ENCODE results near the gene MMAB.

MMAB gene

DNA sequence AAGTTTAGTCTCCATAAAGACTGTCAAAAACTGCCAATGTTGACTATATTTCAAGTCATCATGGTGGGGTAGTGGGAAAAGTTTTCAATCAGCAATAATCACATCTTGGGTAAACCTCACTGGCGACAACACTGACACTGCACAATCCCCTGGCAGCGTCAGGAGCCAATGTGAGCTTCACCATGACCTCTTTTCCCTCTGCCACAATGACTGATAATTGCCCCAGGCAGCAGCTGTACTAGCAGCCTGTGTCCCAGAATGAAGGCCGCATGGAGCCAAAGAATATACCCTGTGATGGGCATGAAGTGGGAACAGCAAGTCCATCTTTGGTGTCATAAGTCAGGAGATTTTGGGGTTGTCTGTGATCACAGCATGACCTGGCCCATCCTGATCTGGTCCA lies 5.3 kb downstream of the MMAB start:
- H3K4me3 ChIP-seq (replicated peaks; ENCODE audit: low read depth, low read length) = no peak overlapping the region
- no peaks in the 10 kb centered on the region for H3K27me3 ChIP-seq (replicated peaks; ENCODE audit: control insufficient read depth, insufficient read depth, low read length)
- no peak for DNase-seq (ENCODE audit: extremely low read depth, insufficient read length)
- peaks cover 22% of the 10 kb centered on the region for H3K36me3 ChIP-seq (ENCODE audit: control insufficient read depth, insufficient read depth, low read length)
- TF ChIP-seq, protein P1, sequence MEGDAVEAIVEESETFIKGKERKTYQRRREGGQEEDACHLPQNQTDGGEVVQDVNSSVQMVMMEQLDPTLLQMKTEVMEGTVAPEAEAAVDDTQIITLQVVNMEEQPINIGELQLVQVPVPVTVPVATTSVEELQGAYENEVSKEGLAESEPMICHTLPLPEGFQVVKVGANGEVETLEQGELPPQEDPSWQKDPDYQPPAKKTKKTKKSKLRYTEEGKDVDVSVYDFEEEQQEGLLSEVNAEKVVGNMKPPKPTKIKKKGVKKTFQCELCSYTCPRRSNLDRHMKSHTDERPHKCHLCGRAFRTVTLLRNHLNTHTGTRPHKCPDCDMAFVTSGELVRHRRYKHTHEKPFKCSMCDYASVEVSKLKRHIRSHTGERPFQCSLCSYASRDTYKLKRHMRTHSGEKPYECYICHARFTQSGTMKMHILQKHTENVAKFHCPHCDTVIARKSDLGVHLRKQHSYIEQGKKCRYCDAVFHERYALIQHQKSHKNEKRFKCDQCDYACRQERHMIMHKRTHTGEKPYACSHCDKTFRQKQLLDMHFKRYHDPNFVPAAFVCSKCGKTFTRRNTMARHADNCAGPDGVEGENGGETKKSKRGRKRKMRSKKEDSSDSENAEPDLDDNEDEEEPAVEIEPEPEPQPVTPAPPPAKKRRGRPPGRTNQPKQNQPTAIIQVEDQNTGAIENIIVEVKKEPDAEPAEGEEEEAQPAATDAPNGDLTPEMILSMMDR (IDR thresholded peaks at IDR 0.05; ENCODE audit: insufficient read depth, low read length, poor library complexity, severe bottlenecking) = no peak

DNA sequence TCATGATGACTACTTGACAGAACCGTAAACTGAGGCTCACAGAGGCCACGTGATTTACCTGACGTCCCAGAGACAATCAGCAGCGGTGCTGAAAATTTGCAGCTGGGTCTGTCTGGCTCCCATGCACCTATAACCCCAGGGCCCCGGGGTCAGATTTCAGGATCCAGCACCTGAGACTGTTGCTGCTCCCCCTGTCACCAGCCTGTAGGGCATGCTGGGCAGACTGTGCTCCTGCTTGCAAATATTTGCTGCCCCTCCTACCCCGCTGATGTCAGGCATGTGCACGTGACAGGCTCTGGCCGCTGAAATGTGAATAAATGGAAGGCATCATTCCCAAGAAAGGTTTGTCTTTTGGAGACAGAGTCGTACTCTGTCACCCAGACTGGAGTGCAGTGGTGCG lies 6.0 kb downstream of the MMAB start:
- peaks cover 26% of the 10 kb centered on the region for H3K36me3 ChIP-seq (ENCODE audit: control insufficient read depth, insufficient read depth, low read length)
- no peaks in the 10 kb centered on the region for H3K27me3 ChIP-seq (replicated peaks; ENCODE audit: control insufficient read depth, insufficient read depth, low read length)
- no peak overlapping the region for H3K4me3 ChIP-seq (replicated peaks; ENCODE audit: low read depth, low read length)
- TF ChIP-seq, protein P1 (IDR thresholded peaks at IDR 0.05; ENCODE audit: insufficient read depth, low read length, poor library complexity, severe bottlenecking) = no peak
- no peak for DNase-seq (ENCODE audit: extremely low read depth, insufficient read length)

DNA sequence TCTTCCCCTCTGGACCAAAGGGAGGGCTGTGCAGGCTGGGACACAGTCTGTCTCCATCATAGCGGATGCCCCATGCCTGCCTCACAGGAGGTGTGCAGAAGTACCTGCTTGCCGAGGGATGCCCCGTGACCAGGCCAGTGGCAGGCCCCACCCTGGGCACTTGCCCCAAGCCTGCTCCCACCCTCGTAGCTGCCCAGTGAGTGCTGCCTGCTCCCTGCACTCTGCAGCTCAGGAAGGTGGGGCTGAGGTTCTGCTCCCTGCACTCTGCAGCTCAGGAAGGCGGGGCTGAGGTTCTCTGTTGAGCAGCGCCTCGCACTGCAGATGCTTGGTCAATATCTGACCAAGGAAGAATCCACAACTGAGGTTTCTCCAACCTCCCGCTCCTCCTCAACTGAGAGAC lies 6.9 kb downstream of the MMAB start:
- DNase-seq (ENCODE audit: extremely low read depth, insufficient read length) = no peak
- TF ChIP-seq, protein P1 (IDR thresholded peaks at IDR 0.05; ENCODE audit: insufficient read depth, low read length, poor library complexity, severe bottlenecking) = no peak
- no peaks in the 10 kb centered on the region for H3K27me3 ChIP-seq (replicated peaks; ENCODE audit: control insufficient read depth, insufficient read depth, low read length)
- peaks cover 32% of the 10 kb centered on the region for H3K36me3 ChIP-seq (ENCODE audit: control insufficient read depth, insufficient read depth, low read length)
- H3K4me3 ChIP-seq (replicated peaks; ENCODE audit: low read depth, low read length) = no peak overlapping the region

DNA sequence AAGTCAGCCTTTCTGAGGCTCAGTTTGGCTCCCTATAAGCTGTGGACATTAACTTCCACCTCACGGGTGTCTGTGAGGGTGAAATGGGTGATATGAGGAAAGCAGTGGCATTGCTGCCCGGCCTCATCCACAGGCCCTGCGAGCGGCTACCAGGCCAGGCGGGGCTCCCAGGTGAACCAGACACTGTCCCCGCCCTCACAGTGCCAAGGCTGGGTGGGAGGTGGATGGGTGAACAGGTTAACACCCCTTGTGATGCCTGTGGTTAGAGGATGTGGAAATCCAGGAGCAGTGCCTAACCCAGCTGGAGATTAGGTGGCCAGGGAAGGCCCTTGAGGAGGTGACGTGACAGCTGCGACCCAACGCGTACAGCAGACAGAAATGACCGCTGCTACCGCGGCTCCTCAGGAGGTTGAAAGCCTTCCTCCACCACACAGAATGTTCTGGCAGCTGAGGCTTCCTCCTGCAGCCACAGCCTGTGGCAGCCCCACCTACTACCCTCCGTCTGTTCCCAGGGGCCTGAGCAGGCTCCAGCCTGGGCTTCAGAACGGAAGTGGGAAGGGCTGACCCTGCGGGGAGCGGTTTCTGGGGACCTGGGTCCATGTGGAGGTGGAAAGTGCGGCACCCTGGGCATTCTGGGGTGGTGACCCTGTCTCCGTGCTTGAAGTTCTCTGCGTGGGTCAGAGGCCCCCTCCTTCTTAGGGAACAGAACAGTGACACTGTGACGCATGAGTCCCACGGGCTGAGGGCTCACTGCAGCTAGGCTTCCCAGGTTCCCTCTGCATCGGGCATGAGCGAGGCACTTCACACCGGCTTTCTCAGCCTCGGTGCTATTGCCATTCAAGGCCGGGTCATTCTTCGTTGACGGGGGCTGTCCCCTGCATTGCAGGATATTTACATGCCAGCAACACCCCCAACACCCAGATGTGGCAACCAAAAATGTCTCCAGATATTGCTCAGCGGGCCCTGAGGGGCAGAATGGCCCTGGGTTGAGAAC lies 9.7 kb downstream of the MMAB start:
- H3K36me3 ChIP-seq (ENCODE audit: control insufficient read depth, insufficient read depth, low read length) = peaks cover 30% of the 10 kb centered on the region
- H3K4me3 ChIP-seq (replicated peaks; ENCODE audit: low read depth, low read length) = no peak overlapping the region
- TF ChIP-seq, protein P1 (IDR thresholded peaks at IDR 0.05; ENCODE audit: insufficient read depth, low read length, poor library complexity, severe bottlenecking) = no peak
- DNase-seq (ENCODE audit: extremely low read depth, insufficient read length) = no peak
- no peaks in the 10 kb centered on the region for H3K27me3 ChIP-seq (replicated peaks; ENCODE audit: control insufficient read depth, insufficient read depth, low read length)

DNA sequence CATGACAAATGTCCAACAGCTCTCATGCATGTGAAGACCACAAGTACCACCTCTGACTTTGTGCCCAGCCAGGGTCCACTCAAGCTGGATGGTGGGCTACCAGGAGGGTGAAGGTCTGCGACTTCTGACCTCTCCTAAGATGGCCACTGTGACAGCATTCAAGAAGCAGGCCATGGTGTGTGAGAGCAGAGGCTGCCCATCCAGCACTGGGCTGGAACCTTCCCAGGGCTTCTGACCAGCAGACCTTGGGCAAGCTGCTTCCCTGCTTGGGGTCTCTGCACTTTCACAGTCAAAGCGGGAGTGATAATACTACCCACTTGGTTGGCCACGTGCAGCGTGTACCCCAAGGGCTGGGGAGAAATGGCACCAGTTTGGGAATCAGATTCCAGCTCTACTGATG lies 10.4 kb downstream of the MMAB start:
- H3K27me3 ChIP-seq (replicated peaks; ENCODE audit: control insufficient read depth, insufficient read depth, low read length) = no peaks in the 10 kb centered on the region
- no peak overlapping the region for H3K4me3 ChIP-seq (replicated peaks; ENCODE audit: low read depth, low read length)
- no peak for DNase-seq (ENCODE audit: extremely low read depth, insufficient read length)
- TF ChIP-seq, protein P1 (IDR thresholded peaks at IDR 0.05; ENCODE audit: insufficient read depth, low read length, poor library complexity, severe bottlenecking) = no peak
- H3K36me3 ChIP-seq (ENCODE audit: control insufficient read depth, insufficient read depth, low read length) = peaks cover 26% of the 10 kb centered on the region
